Measurements from ENCODE around the gene COMTD1.
A peak's percentile ranks its signal among the peaks of the same experiment; 100 is the strongest.

COMTD1 gene

GRCh38 chr10:75234017-75234682, 1.6 kb downstream of the COMTD1 start (continued):
- TF ChIP-seq ZNF692 (tag by site-specific recombination; IDR thresholded peaks at IDR 0.05): no peak; the same call in 1 of the 2 replicates

- ChIA-PET POLR2A (interaction anchor here (0.6 to 3.8 kb wide), 7 partner anchors 9 to 168 kb away, joined by 3 to 36 read pairs (median 8); partner anchors contain the start of genes SAMD8, VDAC2 and ZNF503), CTCF (interaction anchor here (0.5 to 4.6 kb wide), 5 partner anchors 23 to 1231 kb away, joined by 3 to 47 read pairs (median 3); partner anchors contain the start of gene VDAC2)
- Histone ChIP-seq H3K4me3 (ENCODE audit: low read depth, low read length) (peak overlapping the region; percentile 33; the same call in 1 of the 2 replicates), H3K36me3 (ENCODE audit: control insufficient read depth in 2 of 2, insufficient read depth in 1 of 2, low read length in 2 of 2) (peaks cover 4 to 53% of the 10 kb centered on the region in 2 experiments), H3K27ac (ENCODE audit: extremely low read depth, low read depth, low read length) (peak overlapping the region; percentile 45), H3K4me1 (ENCODE audit: control insufficient read depth, insufficient read depth, low read length) (no peaks in the 10 kb centered on the region; the same call in 1 of the 2 replicates), H3K9me3 (ENCODE audit: control insufficient read depth, insufficient read depth, low read depth, low read length) (no peaks in the 10 kb centered on the region)
- no peak for TF ChIP-seq ZSCAN18 (tag by site-specific recombination; IDR thresholded peaks at IDR 0.05)
- TF ChIP-seq ZNF571 (tag by site-specific recombination; IDR thresholded peaks at IDR 0.05): no peak
- TF ChIP-seq ZNF600 (tag by site-specific recombination; IDR thresholded peaks at IDR 0.05): no peak
- TF ChIP-seq ZNF777 (tag by site-specific recombination; IDR thresholded peaks at IDR 0.05; ENCODE audit: borderline replicate concordance): no peak
- no peak for TF ChIP-seq ZNF433 (tag by site-specific recombination; IDR thresholded peaks at IDR 0.05; ENCODE audit: low read depth)
- no peak for TF ChIP-seq SETDB1 (IDR thresholded peaks at IDR 0.05; ENCODE audit: insufficient read length, low read length)
- no peak for TF ChIP-seq ZFP69B (tag by site-specific recombination; IDR thresholded peaks at IDR 0.05)
- TF ChIP-seq ZNF624 (tag by site-specific recombination; IDR thresholded peaks at IDR 0.05): no peak
- TF ChIP-seq ZNF274 (IDR thresholded peaks at IDR 0.05; ENCODE audit: low read length): no peak
- TF ChIP-seq ZNF274 (tag by site-specific recombination; IDR thresholded peaks at IDR 0.05; ENCODE audit: borderline replicate concordance): no peak
- no peak for TF ChIP-seq ZNF580 (tag by site-specific recombination; IDR thresholded peaks at IDR 0.05)
- no peak for TF ChIP-seq BCL11B (tag by site-specific recombination; IDR thresholded peaks at IDR 0.05; ENCODE audit: low read depth)
- no peak for TF ChIP-seq ZNF660 (tag by site-specific recombination; IDR thresholded peaks at IDR 0.05)
- TF ChIP-seq ZNF530 (tag by site-specific recombination; IDR thresholded peaks at IDR 0.05; ENCODE audit: low read depth): no peak
- no peak for TF ChIP-seq ZNF501 (tag by site-specific recombination; IDR thresholded peaks at IDR 0.05)
- TF ChIP-seq ZNF843 (tag by site-specific recombination; IDR thresholded peaks at IDR 0.05): no peak
- no peak for TF ChIP-seq ZNF324 (tag by site-specific recombination; IDR thresholded peaks at IDR 0.05)
- TF ChIP-seq ZSCAN30 (tag by site-specific recombination; IDR thresholded peaks at IDR 0.05): no peak; the same call in 1 of the 2 replicates
- no peak for TF ChIP-seq ZNF157 (tag by site-specific recombination; IDR thresholded peaks at IDR 0.05)
Observed at GRCh38 chr10:75233444-75234016, 2.2 kb downstream of the COMTD1 start.

All from HEK293 (cell line).